Measurements from ENCODE around the gene RBP4.

RBP4 gene

GRCh38 chr10:93570383-93570782, 30.7 kb downstream of the RBP4 start:
- H3K27ac Mint-ChIP-seq (ENCODE audit: low read depth), result no peak overlapping the region
- no peak for DNase-seq (ENCODE audit: low spot score in 2 of 2)
- no peaks in the 10 kb centered on the region for H3K9me3 Mint-ChIP-seq
- peaks cover 80% of the 10 kb centered on the region for H3K27me3 Mint-ChIP-seq
- no peaks in the 10 kb centered on the region for H3K36me3 Mint-ChIP-seq (ENCODE audit: insufficient read depth)
- no peak overlapping the region for H3K4me3 Mint-ChIP-seq
- ATAC-seq (replicated peaks; ENCODE audit: extremely low read depth, poor library complexity, severe bottlenecking), result no peak
- H3K4me1 Mint-ChIP-seq, result peaks cover 9% of the 10 kb centered on the region

GRCh38 chr10:93568105-93568390, 33.0 kb downstream of the RBP4 start:
- H3K27me3 Mint-ChIP-seq, result peaks cover 77% of the 10 kb centered on the region
- H3K36me3 Mint-ChIP-seq (ENCODE audit: insufficient read depth), result no peaks in the 10 kb centered on the region
- no peak overlapping the region for H3K27ac Mint-ChIP-seq (ENCODE audit: low read depth)
- DNase-seq (ENCODE audit: low spot score in 2 of 2) (no peak), ATAC-seq (replicated peaks; ENCODE audit: extremely low read depth, poor library complexity, severe bottlenecking) (no peak)
- H3K4me1 Mint-ChIP-seq, result peaks cover 9% of the 10 kb centered on the region
- no peaks in the 10 kb centered on the region for H3K9me3 Mint-ChIP-seq
- no peak overlapping the region for H3K4me3 Mint-ChIP-seq

GRCh38 chr10:93567277-93568104, 33.5 kb downstream of the RBP4 start:
- H3K4me1 Mint-ChIP-seq, result peaks cover 9% of the 10 kb centered on the region
- no peaks in the 10 kb centered on the region for H3K9me3 Mint-ChIP-seq
- H3K4me3 Mint-ChIP-seq, result no peak overlapping the region
- H3K27me3 Mint-ChIP-seq, result peaks cover 71% of the 10 kb centered on the region
- ATAC-seq (replicated peaks; ENCODE audit: extremely low read depth, poor library complexity, severe bottlenecking) (no peak), DNase-seq (ENCODE audit: low spot score in 2 of 2) (no peak)
- H3K27ac Mint-ChIP-seq (ENCODE audit: low read depth), result no peak overlapping the region
- H3K36me3 Mint-ChIP-seq (ENCODE audit: insufficient read depth), result no peaks in the 10 kb centered on the region

- H3K36me3 Mint-ChIP-seq (ENCODE audit: insufficient read depth), result no peaks in the 10 kb centered on the region
- DNase-seq (ENCODE audit: low spot score in 2 of 2), result no peak
- H3K27ac Mint-ChIP-seq (ENCODE audit: low read depth), result no peak within 1 kb of the TSS
- H3K4me1 Mint-ChIP-seq, result peaks cover 9% of the 10 kb centered on the region
- peaks cover 69% of the 10 kb centered on the region for H3K27me3 Mint-ChIP-seq
- no peak within 1 kb of the TSS for H3K4me3 Mint-ChIP-seq
- H3K9me3 Mint-ChIP-seq, result no peaks in the 10 kb centered on the region
- ATAC-seq (replicated peaks; ENCODE audit: extremely low read depth, poor library complexity, severe bottlenecking), result no peak
These were observed 34.4 kb downstream of the RBP4 start, which contains the start of gene FFAR4 for GRCh38 chr10:93566435-93567276. TSS of gene FFAR4 (plus strand) at chr10:93566665. CDS start at chr10:93566721, 56 bp downstream.

GRCh38 chr10:93565446-93565845, 35.6 kb downstream of the RBP4 start:
- DNase-seq (ENCODE audit: low spot score in 2 of 2), result no peak
- H3K36me3 Mint-ChIP-seq (ENCODE audit: insufficient read depth), result no peaks in the 10 kb centered on the region

GRCh38 chr10:93560541-93560940, 40.5 kb downstream of the RBP4 start:
- no peak for DNase-seq (ENCODE audit: low spot score in 2 of 2)
- no peaks in the 10 kb centered on the region for H3K36me3 Mint-ChIP-seq (ENCODE audit: insufficient read depth)
- ATAC-seq (replicated peaks; ENCODE audit: extremely low read depth, poor library complexity, severe bottlenecking), result no peak
- no peak overlapping the region for H3K27ac Mint-ChIP-seq (ENCODE audit: low read depth)
- peaks cover 59% of the 10 kb centered on the region for H3K27me3 Mint-ChIP-seq
- no peaks in the 10 kb centered on the region for H3K4me1 Mint-ChIP-seq
- H3K4me3 Mint-ChIP-seq, result no peak overlapping the region
- no peaks in the 10 kb centered on the region for H3K9me3 Mint-ChIP-seq

More at GRCh38 chr10:93565446-93565845, 35.6 kb downstream of the RBP4 start:
- peaks cover 70% of the 10 kb centered on the region for H3K27me3 Mint-ChIP-seq
- ATAC-seq (replicated peaks; ENCODE audit: extremely low read depth, poor library complexity, severe bottlenecking), result no peak
- peaks cover 9% of the 10 kb centered on the region for H3K4me1 Mint-ChIP-seq
- H3K4me3 Mint-ChIP-seq, result no peak overlapping the region
- no peak overlapping the region for H3K27ac Mint-ChIP-seq (ENCODE audit: low read depth)
- H3K9me3 Mint-ChIP-seq, result no peaks in the 10 kb centered on the region

- H3K36me3 Mint-ChIP-seq (ENCODE audit: insufficient read depth), result no peaks in the 10 kb centered on the region
- no peaks in the 10 kb centered on the region for H3K9me3 Mint-ChIP-seq
- H3K27me3 Mint-ChIP-seq, result peaks cover 60% of the 10 kb centered on the region
- no peaks in the 10 kb centered on the region for H3K4me1 Mint-ChIP-seq
- DNase-seq (ENCODE audit: low spot score in 2 of 2) (no peak), ATAC-seq (replicated peaks; ENCODE audit: extremely low read depth, poor library complexity, severe bottlenecking) (no peak)
- no peak overlapping the region for H3K27ac Mint-ChIP-seq (ENCODE audit: low read depth)
- no peak overlapping the region for H3K4me3 Mint-ChIP-seq
These were observed 41.5 kb downstream of the RBP4 start for GRCh38 chr10:93559490-93559889.

GRCh38 chr10:93554760-93555432, 46.1 kb downstream of the RBP4 start:
- DNase-seq (ENCODE audit: low spot score in 2 of 2) (peak in 1 of 2 donors; percentile 17), ATAC-seq (replicated peaks; ENCODE audit: extremely low read depth, poor library complexity, severe bottlenecking) (no peak)
- H3K4me3 Mint-ChIP-seq, result no peak overlapping the region
- no peaks in the 10 kb centered on the region for H3K9me3 Mint-ChIP-seq
- H3K36me3 Mint-ChIP-seq (ENCODE audit: insufficient read depth), result no peaks in the 10 kb centered on the region
- no peak overlapping the region for H3K27ac Mint-ChIP-seq (ENCODE audit: low read depth)
- H3K27me3 Mint-ChIP-seq, result peaks cover 44% of the 10 kb centered on the region
- no peaks in the 10 kb centered on the region for H3K4me1 Mint-ChIP-seq

GRCh38 chr10:93554316-93554663, 46.7 kb downstream of the RBP4 start:
- ATAC-seq (replicated peaks; ENCODE audit: extremely low read depth, poor library complexity, severe bottlenecking) (no peak), DNase-seq (ENCODE audit: low spot score in 2 of 2) (no peak)
- H3K9me3 Mint-ChIP-seq, result no peaks in the 10 kb centered on the region
- H3K27me3 Mint-ChIP-seq, result peaks cover 38% of the 10 kb centered on the region
- H3K27ac Mint-ChIP-seq (ENCODE audit: low read depth), result no peak overlapping the region
- no peak overlapping the region for H3K4me3 Mint-ChIP-seq
- H3K4me1 Mint-ChIP-seq, result no peaks in the 10 kb centered on the region
- no peaks in the 10 kb centered on the region for H3K36me3 Mint-ChIP-seq (ENCODE audit: insufficient read depth)

GRCh38 chr10:93553482-93554315, 47.3 kb downstream of the RBP4 start:
- Mint-ChIP-seq H3K4me1 (no peaks in the 10 kb centered on the region), H3K36me3 (ENCODE audit: insufficient read depth) (no peaks in the 10 kb centered on the region), H3K27me3 (peaks cover 37% of the 10 kb centered on the region), H3K27ac (ENCODE audit: low read depth) (no peak overlapping the region), H3K9me3 (no peaks in the 10 kb centered on the region), H3K4me3 (no peak overlapping the region)
- DNase-seq (ENCODE audit: low spot score in 2 of 2) (no peak), ATAC-seq (replicated peaks; ENCODE audit: extremely low read depth, poor library complexity, severe bottlenecking) (no peak)

- Mint-ChIP-seq H3K36me3 (ENCODE audit: insufficient read depth) (no peaks in the 10 kb centered on the region), H3K27me3 (peaks cover 46% of the 10 kb centered on the region), H3K27ac (ENCODE audit: low read depth) (no peak overlapping the region), H3K4me1 (no peaks in the 10 kb centered on the region), H3K9me3 (no peaks in the 10 kb centered on the region), H3K4me3 (no peak overlapping the region)
- ATAC-seq (replicated peaks; ENCODE audit: extremely low read depth, poor library complexity, severe bottlenecking), result no peak
- DNase-seq (ENCODE audit: low spot score in 2 of 2), result no peak
These were observed 48.3 kb downstream of the RBP4 start for GRCh38 chr10:93552780-93553179.

- H3K4me3 Mint-ChIP-seq, result no peak overlapping the region
These were observed 50.4 kb downstream of the RBP4 start for GRCh38 chr10:93550606-93551005.

More at GRCh38 chr10:93550606-93551005, 50.4 kb downstream of the RBP4 start:
- Mint-ChIP-seq H3K36me3 (ENCODE audit: insufficient read depth) (no peaks in the 10 kb centered on the region), H3K4me1 (no peaks in the 10 kb centered on the region), H3K9me3 (no peaks in the 10 kb centered on the region), H3K27me3 (peaks cover 30% of the 10 kb centered on the region), H3K27ac (ENCODE audit: low read depth) (no peak overlapping the region)
- DNase-seq (ENCODE audit: low spot score in 2 of 2), result no peak
- ATAC-seq (replicated peaks; ENCODE audit: extremely low read depth, poor library complexity, severe bottlenecking), result no peak
